ENCODE measurements around the gene MYO3B.

DNA sequence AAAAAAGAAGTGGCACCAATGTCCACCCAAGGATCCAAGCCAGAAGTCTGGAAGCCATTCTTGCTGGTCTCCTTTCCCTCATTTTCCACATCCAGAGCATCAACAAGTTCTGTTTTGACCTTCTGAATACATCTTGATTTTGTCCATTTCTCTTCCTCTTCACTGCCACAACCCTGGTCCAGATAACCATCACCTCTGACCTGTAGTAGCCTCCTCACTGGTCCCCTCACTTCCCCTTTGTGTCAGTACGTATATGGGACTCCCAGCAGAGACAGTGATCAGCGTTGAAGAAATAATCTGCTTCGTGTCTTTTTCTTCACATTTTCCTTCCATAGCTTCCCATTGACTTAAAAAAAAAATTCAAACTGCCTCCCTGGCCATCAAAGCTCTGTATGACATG, 427.9 kb downstream of the MYO3B start:
- TF ChIP-seq RAD21 (IDR thresholded peaks at IDR 0.05; ENCODE audit: low read depth): no peak
- TF ChIP-seq, protein P1, sequence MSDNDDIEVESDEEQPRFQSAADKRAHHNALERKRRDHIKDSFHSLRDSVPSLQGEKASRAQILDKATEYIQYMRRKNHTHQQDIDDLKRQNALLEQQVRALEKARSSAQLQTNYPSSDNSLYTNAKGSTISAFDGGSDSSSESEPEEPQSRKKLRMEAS (IDR thresholded peaks at IDR 0.05): no peak
- no peak for TF ChIP-seq TAF1 (IDR thresholded peaks at IDR 0.05; ENCODE audit: low read depth)
